ENCODE measurements around the gene SMIM20.

- TF ChIP-seq POLR2A (IDR thresholded peaks at IDR 0.05) (no peak), EP300 (IDR thresholded peaks at IDR 0.05) (no peak)
- TF ChIP-seq, protein P1, sequence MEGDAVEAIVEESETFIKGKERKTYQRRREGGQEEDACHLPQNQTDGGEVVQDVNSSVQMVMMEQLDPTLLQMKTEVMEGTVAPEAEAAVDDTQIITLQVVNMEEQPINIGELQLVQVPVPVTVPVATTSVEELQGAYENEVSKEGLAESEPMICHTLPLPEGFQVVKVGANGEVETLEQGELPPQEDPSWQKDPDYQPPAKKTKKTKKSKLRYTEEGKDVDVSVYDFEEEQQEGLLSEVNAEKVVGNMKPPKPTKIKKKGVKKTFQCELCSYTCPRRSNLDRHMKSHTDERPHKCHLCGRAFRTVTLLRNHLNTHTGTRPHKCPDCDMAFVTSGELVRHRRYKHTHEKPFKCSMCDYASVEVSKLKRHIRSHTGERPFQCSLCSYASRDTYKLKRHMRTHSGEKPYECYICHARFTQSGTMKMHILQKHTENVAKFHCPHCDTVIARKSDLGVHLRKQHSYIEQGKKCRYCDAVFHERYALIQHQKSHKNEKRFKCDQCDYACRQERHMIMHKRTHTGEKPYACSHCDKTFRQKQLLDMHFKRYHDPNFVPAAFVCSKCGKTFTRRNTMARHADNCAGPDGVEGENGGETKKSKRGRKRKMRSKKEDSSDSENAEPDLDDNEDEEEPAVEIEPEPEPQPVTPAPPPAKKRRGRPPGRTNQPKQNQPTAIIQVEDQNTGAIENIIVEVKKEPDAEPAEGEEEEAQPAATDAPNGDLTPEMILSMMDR (IDR thresholded peaks at IDR 0.05) = no peak
Measured at GRCh38 chr4:25930731-25931354, 16.8 kb downstream of the SMIM20 start.

Data from ovary (tissue), 3 donors.